H1 (cell line): ENCODE results near the gene MUC7.

Experiments used
- CTCF ChIP-seq, 3 experiments: IDR thresholded peaks; 1 replicate in 2 of 3; 2 replicates in 1 of 3; pipeline versions ENCODE4 v1.5.1 to v1.6.1; 2011; ENCODE audit warnings: low read length in 3 of 3, mild to moderate bottlenecking in 3 of 3, inconsistent platforms in 2 of 3, low read depth in 1 of 3, moderate library complexity in 1 of 3; ENCODE audit not compliant: insufficient read depth in 1 of 3; ENCODE audit errors: control extremely low read depth in 1 of 3
- FOSL1 ChIP-seq: IDR thresholded peaks from 2 replicates; pipeline ENCODE4 v1.6.1; 2011; ENCODE audit warnings: mild to moderate bottlenecking, low read depth, low read length, moderate library complexity; ENCODE audit not compliant: insufficient read depth
- GABPA ChIP-seq: IDR thresholded peaks from 2 replicates; pipeline ENCODE4 v1.6.1; 2011; ENCODE audit warnings: mild to moderate bottlenecking, low read length, moderate library complexity, borderline replicate concordance; ENCODE audit not compliant: insufficient read depth
- POLR2A ChIP-seq, 2 experiments: IDR thresholded peaks; 1 replicate in 1 of 2; 2 replicates in 1 of 2; pipeline ENCODE4 v1.6.1; 2011; ENCODE audit warnings: low read depth in 2 of 2, low read length in 2 of 2, mild to moderate bottlenecking in 2 of 2; ENCODE audit errors: control extremely low read depth in 1 of 2

- no peak for TF ChIP-seq FOSL1
- TF ChIP-seq POLR2A (IDR thresholded peaks at IDR 0.05; ENCODE audit: control extremely low read depth in 1 of 2, low read depth in 2 of 2, low read length in 2 of 2), result no peak
- TF ChIP-seq CTCF (IDR thresholded peaks at IDR 0.05; ENCODE audit: control extremely low read depth in 1 of 3, insufficient read depth in 1 of 3, low read depth in 1 of 3, low read length in 3 of 3), result no peak
- no peak for TF ChIP-seq GABPA
Measured at GRCh38 chr4:70530997-70531396, 59.0 kb downstream of the MUC7 start.
